HL-60 (cell line): ENCODE measurements around the gene S100P.

Experiments
- POLR2AphosphoS5 ChIP-seq: IDR thresholded peaks from 2 replicates; pipeline ENCODE4 v1.6.1; 2012; ENCODE audit warnings: low read depth
- TF ChIP-seq, protein P1 (sequence below): IDR thresholded peaks from one replicate; pipeline ENCODE4 v1.5.1; 2011; ENCODE audit warnings: low read length, control low read depth, inconsistent platforms; ENCODE audit not compliant: insufficient read depth

DNA sequence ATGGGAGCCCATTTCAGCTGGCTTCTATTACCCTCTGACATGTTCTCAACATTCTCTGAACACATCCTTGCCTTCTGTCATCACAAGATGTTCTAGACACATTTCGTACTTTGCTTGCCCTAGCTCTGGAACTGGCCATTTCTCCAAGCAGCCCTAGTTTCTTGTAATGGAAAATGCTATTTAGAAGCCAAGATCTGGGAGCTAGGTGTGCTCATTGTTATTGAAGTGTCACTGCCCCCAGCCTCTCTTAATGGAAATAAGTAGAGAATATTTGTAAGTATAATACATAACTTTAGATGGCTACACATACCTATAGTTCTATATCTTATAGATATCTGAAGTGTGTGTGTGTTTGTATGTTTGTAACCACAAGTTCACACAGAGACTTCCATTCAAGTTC lies 9.1 kb downstream of the S100P start:
- TF ChIP-seq, protein P1, sequence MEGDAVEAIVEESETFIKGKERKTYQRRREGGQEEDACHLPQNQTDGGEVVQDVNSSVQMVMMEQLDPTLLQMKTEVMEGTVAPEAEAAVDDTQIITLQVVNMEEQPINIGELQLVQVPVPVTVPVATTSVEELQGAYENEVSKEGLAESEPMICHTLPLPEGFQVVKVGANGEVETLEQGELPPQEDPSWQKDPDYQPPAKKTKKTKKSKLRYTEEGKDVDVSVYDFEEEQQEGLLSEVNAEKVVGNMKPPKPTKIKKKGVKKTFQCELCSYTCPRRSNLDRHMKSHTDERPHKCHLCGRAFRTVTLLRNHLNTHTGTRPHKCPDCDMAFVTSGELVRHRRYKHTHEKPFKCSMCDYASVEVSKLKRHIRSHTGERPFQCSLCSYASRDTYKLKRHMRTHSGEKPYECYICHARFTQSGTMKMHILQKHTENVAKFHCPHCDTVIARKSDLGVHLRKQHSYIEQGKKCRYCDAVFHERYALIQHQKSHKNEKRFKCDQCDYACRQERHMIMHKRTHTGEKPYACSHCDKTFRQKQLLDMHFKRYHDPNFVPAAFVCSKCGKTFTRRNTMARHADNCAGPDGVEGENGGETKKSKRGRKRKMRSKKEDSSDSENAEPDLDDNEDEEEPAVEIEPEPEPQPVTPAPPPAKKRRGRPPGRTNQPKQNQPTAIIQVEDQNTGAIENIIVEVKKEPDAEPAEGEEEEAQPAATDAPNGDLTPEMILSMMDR: no peak
- TF ChIP-seq POLR2AphosphoS5: no peak
